Loucy (cell line): ENCODE measurements around the gene KRT26.

Experiments
- CTCF ChIP-seq: fragments of 200-600 bp; sonication (generic); conservative IDR thresholded peaks from 2 replicates; pipeline ENCODE4 v1.5.1; 2014; ENCODE audit warnings: mild to moderate bottlenecking, antibody characterized with exemption, low read length
- EZH2phosphoT487 ChIP-seq: fragments of 200-600 bp; IDR thresholded peaks from 2 replicates; pipeline ENCODE4 v1.6.1; 2018; ENCODE audit warnings: antibody characterized with exemption, mild to moderate bottlenecking, moderate library complexity, borderline replicate concordance

- TF ChIP-seq CTCF, result no peak
- no peak for TF ChIP-seq EZH2phosphoT487
Observed at GRCh38 chr17:40718930-40719329, 53.1 kb downstream of the KRT26 start.
